ENCODE measurements around the gene PDX1.

DNA sequence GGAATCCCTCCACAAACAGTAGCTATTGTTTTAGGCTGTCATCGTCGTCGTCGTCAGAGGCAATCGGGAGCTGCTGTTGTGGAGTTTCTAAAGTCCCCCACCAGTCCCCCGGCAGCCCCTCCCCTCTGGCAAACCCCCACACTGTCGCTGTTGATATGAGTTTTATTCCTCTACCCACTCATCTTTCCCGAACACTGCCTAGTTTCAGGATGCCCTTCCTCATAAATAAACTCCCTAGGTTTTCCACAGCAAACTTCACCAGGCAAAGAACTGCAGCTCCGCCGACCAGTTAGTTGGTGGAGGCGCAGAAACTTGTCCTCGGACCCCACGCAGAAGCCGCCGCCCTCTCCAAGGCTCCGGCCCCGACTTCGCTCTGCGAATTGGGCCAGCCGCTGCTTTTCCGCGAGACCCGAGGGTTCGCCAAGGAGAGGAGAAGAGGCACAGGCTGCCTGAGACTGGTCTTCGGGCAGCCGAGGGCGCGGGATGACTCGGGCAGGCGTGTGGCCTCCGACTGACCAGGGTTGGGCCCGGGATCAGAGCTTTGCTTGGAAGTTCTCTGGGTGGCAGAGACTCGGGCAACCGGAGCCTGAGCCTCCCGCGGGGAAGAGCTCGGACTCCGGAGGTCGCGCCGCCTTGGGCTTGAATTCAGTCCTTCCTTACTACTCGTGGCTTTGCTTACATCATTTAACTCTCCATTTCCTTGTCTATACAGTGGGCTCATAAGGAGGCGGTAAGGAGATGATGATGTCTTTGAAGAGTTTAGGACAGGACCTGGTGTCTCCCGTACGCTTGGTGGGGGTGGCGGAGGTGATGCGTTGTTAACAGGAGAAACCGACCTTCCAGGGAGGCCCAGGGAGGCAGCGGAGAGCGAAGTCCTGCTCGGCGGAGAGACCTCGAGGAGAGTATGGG lies 7.9 kb downstream of the PDX1 start:
- no peak for TF ChIP-seq CTCF (conservative IDR thresholded peaks at IDR 0.05)
- no peak for TF ChIP-seq EZH2 (IDR thresholded peaks at IDR 0.05; ENCODE audit: low read depth)
